HG02852 (cell line): ENCODE results near the gene FKBP1B.
"Not testable (repeated sequence)": the region's sequence is repeated elsewhere in the genome, so short reads cannot be mapped to it uniquely, and the experiment has no call there.

Experiments
- ATAC-seq: cut with Tn5 transposase; IDR thresholded peaks from one replicate; pipeline ENCODE4 v1.9.1; 2021; ENCODE audit warnings: mild to moderate bottlenecking, moderate library complexity; ENCODE audit not compliant: unreplicated experiment

The FKBP1B gene

DNA sequence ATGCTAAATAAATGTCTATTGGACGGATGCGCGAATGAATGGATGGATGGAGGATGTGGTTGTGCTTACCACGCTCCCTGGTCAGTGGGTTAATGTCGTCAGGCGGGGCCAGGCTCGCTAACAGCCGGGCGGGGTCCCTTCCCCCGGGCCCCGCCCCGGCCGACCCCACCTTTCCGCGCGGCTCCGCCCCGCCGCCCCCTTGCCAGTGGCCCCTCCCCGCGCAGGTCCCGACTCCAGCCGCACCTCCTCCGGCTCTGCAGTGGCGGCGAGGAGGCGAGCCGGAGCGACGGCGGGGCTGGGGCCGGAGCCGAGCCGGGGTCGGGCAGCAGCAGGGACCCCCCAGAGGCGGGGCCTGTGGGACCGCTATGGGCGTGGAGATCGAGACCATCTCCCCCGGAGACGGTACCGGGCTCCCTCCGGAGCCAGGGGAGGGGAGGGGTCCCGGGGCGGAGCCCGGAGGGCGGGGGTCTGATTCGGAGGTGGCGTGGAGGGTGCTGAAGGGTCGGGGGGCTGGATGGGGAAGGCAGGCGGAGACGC lies at the start of gene FKBP1B:
Gene FKBP1B (plus strand): TSS at position 257 of the 537 bp plus-strand sequence. CDS start 109 bp downstream, at position 366.
- no peak for ATAC-seq

DNA sequence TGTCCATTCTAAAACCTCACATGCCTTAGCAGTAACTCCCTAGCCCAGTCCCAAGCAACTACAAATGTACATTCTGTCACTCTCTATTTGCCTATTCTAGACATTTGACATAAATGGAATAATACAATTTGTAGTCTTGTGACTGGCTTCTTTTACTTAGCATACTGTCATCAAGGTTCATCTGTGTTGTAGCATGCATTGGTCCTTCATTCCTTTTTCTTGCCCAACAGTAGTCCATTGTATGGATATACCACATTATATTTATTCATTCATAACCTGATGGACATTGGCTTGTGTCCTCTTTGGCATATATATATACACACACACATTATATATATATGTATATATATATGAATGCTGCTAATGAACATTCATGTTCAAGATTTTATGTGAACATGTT lies 41.8 kb upstream of the FKBP1B start:
- no peak for ATAC-seq

GRCh38 chr2:24008672-24009366 lies 40.7 kb upstream of the FKBP1B start:
- no peak for ATAC-seq

DNA sequence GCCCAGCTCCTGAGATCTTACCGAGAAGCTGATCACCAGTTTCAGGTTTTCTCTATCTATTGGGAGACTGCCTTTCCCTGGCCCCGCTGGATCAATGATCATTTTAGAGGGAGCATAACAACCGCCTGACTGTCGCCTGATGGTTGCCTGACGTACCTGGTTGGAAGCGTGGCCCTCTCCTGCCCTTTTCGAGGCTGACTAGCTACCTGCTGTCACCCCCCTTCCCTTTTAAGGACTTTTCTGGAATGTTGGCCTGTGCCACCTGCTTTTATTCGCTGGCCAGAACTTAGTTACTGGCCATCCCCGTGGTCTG lies 40.2 kb upstream of the FKBP1B start:
- ATAC-seq: no peak

DNA sequence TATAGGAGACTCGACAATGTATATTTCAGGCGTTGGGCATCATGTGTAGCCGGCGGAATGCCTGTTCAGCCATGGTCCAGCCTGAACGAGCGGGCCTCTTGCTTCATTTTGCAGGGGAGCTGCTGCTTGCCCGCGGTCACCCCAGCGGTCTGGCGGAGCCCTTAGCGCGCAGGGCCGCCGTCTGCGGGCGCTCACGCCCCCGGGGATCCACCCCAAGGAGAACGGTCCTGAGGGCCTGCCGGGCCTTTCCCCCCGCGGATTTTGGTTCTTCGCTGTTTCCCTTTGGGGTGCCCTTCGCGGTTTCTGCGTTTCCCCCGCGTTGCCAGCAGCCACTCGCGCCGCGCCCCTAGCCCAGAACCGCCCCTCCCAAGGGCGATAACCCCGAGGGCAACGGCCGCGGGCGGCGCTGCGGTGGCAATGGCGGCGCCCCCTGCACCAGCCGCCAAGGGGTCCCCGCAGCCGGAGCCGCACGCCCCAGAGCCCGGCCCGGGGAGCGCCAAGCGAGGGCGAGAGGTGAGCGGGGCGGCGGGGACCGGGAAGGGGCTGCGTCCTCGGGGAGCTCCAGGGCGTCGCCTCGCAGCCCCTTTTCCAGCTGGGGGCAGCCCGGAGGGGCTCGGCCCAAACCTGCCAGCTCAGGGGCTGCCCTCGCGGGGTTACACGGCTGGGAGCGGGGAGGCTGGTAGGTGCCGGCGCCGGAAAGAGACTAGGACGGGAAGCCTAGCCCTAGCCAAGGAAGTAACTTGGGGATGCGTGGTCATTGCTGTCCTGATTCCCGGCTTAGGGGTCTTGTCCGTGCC lies 39.7 kb upstream of the FKBP1B start, which contains the start of gene MFSD2B:
Gene MFSD2B (plus strand): TSS at position 406 of the 797 bp plus-strand sequence. CDS start 12 bp downstream, at position 418.
- ATAC-seq: no peak

- no peak for ATAC-seq
Measured at GRCh38 chr2:24010477-24011249, 38.9 kb upstream of the FKBP1B start.

DNA sequence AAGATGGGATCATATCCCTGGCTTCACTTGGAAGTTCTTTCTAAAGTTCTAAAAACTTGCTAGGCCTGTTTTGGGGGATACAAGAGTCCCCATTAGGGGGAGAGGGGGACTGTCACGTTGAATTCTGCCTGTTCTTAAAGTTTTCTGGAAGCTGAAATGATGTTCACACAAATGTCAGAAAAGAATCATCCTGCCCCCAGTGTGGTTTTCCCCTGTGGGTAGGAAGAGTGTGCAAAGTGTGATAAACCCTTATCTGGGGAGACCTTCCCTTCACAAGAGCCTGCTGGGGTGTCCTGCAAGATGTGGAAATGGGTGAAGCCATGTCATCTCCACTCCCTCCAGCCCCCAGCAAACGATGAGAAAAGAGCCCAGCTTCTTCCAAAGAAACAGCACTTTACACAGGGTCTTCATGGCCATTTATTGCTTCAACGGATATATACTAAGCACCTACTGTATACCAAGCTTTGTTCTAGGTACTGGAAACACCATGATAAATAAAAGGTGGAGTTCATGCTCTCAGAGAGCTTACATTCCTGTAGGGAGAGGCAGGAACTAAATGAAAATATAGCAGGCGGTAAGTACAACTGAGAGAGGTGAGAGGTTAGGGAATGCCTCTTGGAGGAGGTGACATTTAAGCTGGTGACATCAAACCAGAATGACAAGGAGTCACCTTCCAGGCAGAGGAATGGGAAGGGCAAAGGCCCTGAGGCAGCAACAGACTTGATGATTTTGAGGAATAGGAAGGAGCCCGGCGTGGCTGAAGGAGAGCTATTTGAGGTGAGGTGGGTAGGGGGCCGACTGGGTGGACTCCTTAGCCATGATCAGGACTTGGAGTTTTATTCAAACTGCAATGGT lies 38.1 kb upstream of the FKBP1B start:
- no peak for ATAC-seq

DNA sequence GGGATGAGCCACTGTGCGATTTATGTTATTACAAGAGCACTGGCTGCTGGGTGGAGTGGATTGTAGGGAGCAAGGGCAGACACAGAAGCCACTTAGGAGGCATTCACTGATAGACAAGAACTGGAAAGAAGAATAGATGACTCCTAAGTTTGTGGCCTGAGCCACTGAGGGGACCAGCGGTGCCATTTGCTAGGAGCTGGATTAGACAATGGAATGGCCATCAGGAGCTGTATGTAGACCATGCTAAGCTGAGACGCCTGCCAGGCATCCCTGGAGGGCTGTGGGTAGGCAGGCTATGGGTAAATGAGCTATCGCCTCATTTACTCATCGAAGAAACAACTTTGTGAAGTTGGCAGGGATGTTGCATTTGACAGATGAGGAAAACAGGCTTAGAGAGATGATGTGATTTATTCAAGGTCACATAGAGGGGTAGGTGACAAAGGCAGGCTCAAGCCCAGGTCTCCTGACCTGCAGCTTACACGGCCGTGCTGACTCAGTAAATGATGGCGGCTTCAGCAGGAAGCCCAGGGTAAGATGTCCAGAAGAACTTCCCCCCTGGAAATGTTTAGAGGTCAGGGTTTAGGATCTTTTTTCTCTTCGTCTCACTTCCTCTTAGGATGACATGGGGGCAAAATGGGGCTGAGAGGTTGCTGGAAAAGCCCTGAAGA lies 36.9 kb upstream of the FKBP1B start:
- ATAC-seq: no peak

DNA sequence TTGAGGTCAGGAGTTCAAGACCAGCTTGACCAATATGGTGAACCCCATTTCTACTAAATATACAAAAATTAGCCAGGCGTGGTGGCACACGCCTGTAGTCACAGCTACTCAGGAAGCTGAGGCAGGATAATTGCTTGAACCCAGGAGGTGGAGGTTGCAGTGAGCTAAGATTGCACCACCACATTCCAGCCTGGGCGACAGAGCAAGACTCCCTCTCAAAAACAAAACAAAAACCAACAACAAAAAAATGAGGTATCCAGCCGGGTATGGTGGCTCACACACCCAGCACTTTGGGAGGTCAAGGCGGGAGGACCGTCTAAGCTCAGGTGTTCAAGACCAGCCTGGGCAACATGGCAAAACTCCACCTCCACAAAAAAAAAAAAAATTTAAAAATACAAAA lies 34.6 kb upstream of the FKBP1B start:
- not testable (repeated sequence) for ATAC-seq

DNA sequence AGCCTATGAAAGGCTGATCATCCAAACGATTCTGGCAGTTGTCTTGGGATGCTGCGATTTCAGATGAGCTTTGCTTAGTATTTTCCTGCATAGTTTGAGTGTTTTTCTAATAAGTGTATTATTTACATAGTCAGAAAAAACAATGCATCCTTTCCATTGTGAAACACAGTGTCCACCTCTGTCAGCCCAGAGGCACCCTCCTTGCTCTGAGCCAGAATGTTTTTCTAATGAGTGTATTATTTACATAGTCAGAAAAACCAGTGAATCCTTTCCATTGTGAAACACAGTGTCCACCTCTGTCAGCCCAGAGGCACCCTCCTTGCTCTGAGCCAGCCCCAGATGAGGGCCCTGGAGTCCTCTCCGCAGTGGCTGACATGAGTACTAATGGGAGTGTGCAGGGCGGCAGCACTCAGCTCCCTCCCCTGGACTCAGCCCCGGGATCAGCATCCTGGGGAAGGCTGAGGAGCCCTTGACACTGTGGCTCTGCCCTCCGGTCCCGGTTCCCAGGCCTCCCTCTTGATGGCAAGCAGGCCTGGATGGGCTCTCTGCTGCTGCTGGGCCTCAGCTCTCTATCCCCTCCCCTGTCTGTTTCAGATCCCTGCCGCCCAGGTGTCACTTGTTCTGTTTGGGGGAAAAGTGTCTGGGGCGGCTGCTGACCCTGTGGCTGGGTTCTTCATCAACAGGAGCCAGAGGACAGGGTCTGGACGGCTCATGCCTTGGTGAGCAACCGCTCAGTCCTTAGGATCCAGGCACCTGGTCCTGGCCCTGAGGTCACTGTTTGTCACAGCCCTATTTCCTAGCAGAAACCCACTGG lies 33.8 kb upstream of the FKBP1B start:
- no peak for ATAC-seq

GRCh38 chr2:24016376-24016761 lies 33.2 kb upstream of the FKBP1B start:
- ATAC-seq: no peak

GRCh38 chr2:24016853-24017703 lies 32.5 kb upstream of the FKBP1B start:
- ATAC-seq: no peak

- ATAC-seq: no peak
Measured at GRCh38 chr2:24017711-24018110, 31.8 kb upstream of the FKBP1B start.

DNA sequence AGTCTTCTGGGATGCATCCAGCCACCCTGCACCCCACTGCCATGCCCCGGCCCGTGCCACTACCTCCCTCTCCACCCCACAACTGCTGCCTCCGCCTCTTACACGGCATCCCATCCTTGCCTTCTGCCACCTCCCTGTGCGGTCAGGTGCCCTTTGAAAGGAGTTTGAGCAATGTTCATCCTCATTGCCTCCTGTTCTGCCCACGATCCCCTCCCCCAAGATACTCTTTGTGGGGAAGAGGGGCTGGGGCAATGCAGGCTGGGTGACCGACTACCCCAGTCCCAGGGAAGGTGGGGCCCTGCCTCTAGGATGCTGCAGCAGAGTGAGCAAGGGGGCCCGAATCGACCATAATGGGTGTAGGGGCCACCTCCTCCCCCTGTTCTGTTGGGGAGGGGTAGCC lies 31.3 kb upstream of the FKBP1B start:
- ATAC-seq: no peak

DNA sequence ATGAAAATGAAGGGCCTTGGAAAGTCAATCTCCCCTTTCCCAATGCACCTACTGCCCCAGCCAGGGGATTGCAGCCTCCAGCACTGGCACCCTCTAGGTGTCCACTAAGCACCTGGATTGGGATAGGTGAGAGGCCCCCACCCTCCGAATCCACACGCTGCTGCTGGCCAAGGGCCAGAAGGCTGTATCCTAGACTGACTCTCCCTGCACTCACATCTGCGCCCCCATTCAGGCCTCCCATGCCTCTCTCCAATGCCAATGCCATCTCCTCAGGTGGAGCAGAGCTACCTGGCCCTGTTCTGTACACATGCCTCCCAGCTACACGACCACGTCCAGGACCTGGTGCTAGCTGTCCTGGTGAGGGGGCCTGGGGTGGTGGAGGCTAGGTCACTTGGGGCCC lies 29.8 kb upstream of the FKBP1B start:
- no peak for ATAC-seq

GRCh38 chr2:24020244-24020643 lies 29.3 kb upstream of the FKBP1B start:
- ATAC-seq: no peak

GRCh38 chr2:24021122-24021998 lies 28.2 kb upstream of the FKBP1B start:
- no peak for ATAC-seq
